NCI-H128 (cell line): ENCODE measurements around the gene ENDOU.

Experiments
- DNase-seq: peaks from one replicate; lab custom pipeline; 2025; ENCODE audit not compliant: unreplicated experiment; lab: John Stamatoyannopoulos, UW

The ENDOU gene

GRCh38 chr12:47757840-47758583 lies 32.7 kb upstream of the ENDOU start:
- no peak for DNase-seq

DNA sequence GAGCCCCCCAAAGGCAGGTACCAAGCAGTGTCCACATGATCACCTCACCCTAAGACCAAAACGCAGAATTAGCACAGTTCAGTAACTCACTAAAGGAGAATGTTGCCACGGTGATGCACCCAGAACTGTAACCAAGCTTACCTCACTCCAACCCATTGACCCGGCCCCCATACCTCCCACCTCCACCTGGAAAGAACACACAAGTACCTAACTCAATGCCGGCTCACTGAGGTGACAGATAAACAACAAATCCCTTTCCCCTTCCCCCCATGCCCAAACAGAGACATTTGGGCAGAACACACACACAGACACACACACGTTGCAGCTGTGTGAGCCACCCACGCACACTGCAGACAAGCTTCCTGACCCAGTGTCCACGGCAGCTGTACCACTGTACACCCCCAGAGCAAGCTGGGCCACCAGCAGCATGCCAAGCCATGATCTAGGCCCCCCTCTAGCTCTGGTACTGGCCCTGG lies 32.1 kb upstream of the ENDOU start:
- no peak for DNase-seq

- no peak for DNase-seq
These were observed 30.6 kb upstream of the ENDOU start for GRCh38 chr12:47755655-47756562.

DNA sequence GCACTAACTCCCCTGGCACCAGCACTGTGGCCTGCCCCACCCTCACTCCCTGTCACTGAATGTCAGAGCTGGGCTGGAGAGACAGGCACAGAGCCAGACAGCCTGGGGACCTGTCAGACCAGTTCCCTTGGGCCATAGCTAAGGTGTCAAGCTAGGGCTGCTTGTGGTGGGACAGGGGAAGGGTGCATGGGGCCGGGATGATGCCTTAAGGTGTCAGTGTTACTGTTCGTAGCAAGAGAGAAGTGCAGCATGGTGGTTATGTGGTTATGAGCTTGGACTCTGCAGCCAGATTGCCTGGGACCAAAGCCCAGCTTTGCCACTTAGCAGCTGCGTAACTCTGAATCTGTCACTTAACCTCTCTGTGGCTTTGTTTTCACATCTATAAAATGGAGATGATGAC lies 29.6 kb upstream of the ENDOU start:
- DNase-seq, result no peak

DNA sequence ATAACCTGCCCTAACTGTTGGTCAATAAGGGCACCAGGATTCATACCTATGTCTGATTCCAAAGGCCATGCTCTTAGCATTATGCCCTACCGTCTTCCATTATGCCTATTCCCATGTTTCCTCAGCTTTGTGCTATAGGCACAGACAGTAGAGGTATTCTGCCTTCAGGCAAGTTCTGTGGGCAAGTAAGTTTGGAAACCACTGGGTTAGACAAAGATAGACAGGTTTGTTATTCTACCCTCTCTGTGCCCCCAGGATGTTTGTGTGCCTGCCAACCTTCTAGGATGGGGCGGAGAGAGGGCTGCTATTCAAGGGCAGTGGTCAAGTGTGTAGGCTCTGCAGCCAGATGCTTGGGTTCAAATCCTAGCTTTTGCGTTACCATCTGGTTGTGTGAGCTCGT lies 28.8 kb upstream of the ENDOU start:
- no peak for DNase-seq

DNA sequence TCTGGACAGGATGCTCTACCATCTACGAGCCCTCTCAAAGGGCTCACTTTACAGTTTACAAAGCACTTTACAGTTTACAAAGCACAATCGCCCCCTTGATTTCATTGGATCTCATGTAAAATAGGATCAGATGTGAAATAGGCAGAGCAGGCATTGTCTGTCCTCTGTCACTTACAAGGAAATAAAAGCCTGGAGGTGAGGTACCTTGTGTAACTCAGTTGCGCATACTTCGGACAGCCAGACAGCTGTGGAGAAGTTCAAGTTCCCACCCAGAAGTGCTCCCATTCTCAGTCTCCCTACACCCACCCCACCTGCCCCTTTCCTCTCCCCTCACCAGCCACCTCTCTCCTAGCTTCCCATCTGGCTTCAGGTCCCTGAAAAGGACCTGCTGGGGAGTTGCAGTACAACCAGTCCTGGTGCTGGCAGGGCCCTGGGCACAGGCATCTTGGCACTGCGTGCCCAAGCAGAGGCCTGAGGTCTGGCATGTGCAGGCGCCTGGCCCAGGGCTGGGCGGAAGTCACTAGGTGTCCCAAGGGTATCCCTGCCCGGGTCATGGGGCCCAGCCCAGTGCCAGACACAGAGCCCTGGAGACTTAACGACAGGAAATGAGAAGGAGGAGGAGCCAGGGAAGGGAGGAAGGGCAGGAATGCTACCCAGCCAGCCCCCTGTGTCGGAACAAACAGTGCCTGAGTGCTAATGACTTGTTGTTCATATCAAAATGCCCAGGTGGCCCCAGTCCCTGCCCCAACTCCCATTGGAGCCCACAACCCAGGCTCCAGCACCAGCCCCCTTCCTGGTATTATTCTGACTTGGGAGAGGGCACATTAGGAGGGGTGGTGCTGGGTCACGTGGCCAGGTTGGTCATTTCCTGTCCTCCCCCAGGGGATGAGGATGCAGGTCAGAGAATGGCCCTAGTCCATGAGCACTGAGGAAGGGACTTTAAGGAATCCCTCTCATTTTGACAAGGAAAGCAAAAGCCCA lies 28.0 kb upstream of the ENDOU start:
- no peak for DNase-seq

GRCh38 chr12:47752552-47752951 lies 27.3 kb upstream of the ENDOU start:
- DNase-seq, result no peak

GRCh38 chr12:47752121-47752520 lies 26.8 kb upstream of the ENDOU start:
- DNase-seq, result no peak

DNA sequence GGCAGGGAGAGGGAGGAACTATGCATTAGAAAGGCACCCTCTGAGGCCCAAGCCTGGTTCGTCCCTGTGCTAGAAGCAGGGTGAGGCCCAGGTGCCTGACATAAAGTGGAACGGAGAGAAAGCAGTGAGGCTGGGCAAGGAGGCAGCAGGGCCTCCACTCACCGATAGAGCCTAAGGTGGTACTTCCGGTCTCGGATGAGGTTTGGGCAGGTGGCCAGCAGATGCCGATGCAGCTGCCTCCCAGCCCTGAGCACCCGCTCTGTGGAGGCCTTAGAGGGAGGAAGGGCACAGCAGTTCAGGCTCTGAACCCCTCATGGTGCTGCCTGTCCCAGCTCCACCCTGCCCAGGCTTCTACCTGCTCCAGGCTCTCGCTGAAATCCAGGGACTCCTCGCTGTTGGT lies 26.3 kb upstream of the ENDOU start:
- DNase-seq, result no peak

- DNase-seq, result no peak
These were observed 25.7 kb upstream of the ENDOU start for GRCh38 chr12:47750916-47751470.

- DNase-seq, result no peak
These were observed 25.0 kb upstream of the ENDOU start for GRCh38 chr12:47750229-47750798.

- DNase-seq, result no peak
These were observed 23.6 kb upstream of the ENDOU start for GRCh38 chr12:47748899-47749298.

GRCh38 chr12:47748507-47748828 lies 23.2 kb upstream of the ENDOU start:
- DNase-seq, result no peak

GRCh38 chr12:47747596-47748506 lies 22.6 kb upstream of the ENDOU start:
- DNase-seq, result no peak

- DNase-seq, result no peak
These were observed 21.8 kb upstream of the ENDOU start for GRCh38 chr12:47747126-47747525.

DNA sequence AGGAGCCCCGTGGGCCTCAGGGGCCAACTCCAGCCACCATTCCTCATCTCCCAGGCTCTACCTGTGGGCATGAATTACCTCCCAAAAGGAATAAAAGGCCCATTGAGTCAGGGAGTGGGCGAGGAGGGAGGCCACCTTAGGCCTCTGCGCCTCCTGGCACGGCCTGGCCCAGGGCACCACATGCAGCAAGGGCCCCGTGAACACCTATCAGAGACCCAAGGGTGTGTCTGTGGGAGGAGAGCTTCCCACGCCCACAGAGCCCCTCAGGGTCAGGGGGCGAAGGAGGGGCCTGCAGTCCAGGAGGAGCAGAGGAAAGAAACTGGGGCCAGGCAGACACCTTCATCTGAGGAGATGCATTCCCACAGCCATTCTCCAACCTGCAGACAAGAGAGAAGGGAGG lies 21.2 kb upstream of the ENDOU start:
- DNase-seq, result no peak

DNA sequence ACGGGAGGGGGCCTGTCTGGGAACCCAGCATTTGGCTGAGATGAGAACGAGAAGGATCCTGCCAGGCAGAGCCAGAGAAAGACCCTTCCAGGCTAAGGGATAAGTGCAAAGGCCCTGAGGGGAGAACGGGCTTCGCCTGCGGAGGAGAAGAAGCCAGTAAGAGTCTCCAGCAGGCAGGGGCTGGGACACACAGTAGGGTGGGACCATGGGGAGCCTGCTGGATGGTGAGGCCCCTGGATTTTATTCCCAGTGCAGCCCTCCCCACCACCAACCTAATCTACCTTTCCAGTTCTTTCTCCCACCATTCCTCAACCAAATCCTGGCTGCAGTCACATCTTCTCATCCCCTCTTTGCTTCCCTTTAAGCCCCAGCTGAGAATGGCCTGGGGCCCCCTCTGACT lies 20.8 kb upstream of the ENDOU start:
- no peak for DNase-seq

GRCh38 chr12:47745485-47746041 lies 20.3 kb upstream of the ENDOU start:
- no peak for DNase-seq

DNA sequence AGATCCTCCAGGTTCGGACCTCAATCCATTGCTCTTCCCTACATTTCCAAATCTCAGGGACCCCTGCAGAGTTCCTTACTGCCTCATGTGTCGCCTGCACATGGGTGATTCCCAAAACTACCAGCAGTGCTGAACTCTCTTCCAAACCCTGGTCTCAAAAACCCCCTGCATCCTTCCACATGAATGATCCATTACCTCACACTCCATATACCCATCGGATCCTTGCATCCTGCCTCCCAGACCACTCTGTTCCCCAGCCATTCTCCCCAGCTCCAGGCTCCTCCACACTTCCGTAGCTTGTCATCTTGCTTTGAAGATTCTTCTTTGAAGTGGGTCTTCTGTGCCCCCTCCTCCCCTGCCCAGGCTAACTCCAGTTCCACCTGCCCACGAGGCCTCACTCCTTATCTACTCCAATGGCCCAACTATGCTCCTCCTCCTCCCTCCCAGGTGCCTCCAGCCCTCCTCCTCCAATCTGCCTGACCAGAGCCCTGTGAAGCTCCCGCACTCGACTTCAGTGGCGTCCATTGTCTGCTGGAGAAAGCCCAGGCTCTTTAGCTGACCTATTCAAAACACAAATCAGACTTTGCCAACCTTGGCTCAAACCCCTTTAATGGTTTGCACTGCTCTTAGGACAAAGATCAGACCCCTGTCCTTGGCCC lies 19.6 kb upstream of the ENDOU start:
- no peak for DNase-seq
